Measurements from ENCODE around the gene COBL.

DNA sequence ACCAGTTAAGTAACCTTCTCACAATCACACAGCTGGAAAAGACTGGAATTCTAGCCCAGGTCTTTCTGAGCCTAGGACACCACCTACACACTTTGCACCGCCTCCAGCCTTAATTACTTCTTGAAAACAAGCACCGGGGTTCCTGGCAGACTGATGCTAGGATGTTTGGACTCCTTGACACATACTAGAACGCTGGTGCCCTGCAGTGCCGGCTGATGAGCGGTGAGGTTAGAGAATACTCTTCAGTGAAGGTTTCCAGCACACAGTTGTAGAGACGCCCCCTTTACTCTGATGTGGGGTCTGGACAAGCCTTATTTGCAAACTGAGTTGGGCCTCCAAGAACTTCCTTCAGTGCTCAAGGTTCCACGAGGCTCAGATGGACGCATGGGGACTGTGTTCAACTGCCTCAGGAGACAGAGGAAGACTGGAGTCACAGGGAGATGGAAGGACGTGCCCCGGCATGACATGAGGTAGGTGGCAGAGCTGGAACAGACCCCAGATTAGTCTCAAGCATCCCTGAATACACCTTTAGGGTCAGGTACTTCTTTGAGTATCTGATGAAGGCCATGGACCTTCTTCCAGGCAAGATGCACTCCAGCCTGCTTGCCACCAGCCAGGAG, 89.6 kb downstream of the COBL start:
- TF ChIP-seq POLR2A (IDR thresholded peaks at IDR 0.05) (no peak), CTCF (IDR thresholded peaks at IDR 0.05) (no peak)
